ENCODE results near the gene GAPVD1. TPM values are rescaled to one million over a fixed set of nuclear protein-coding genes. Genes with fewer than 3 reads are reported as not detected.

The GAPVD1 gene
- total and polyA plus RNA-seq, 4 experiments from 2014 or later: 45.6 to 76.4 (median 63.5) TPM

- Histone ChIP-seq H3K4me1 (ENCODE audit: insufficient read depth, low read length) (peaks cover 10% of the 10 kb centered on the region), H3K9me3 (ENCODE audit: control insufficient read depth in 1 of 2, low read length in 2 of 2) (no peaks in the 10 kb centered on the region), H3K4me3 (ENCODE audit: low read length in 2 of 2) (no peak overlapping the region), H3K36me3 (ENCODE audit: insufficient read depth, low read length) (no peaks in the 10 kb centered on the region), H3K27ac (ENCODE audit: low read depth, low read length) (no peak overlapping the region), H3K27me3 (ENCODE audit: insufficient read depth, low read length) (no peaks in the 10 kb centered on the region)
- peaks cover 5 to 7% of the 10 kb centered on the region in 2 donors for H3K27me3 Mint-ChIP-seq
- POLR2A ChIA-PET (ENCODE audit: partially characterized antibody): no interaction called here
- CTCF ChIA-PET (ENCODE audit: partially characterized antibody): interaction anchor here (0.8 to 1.3 kb wide), 2 partner anchors 14 to 17 kb away, joined by 3 to 4 read pairs; no protein-coding TSS in a partner anchor
- no peaks in the 10 kb centered on the region for H3K9me3 Mint-ChIP-seq
- H3K4me3 Mint-ChIP-seq: no peak overlapping the region
- DNase-seq: no peak
- no peaks in the 10 kb centered on the region for H3K36me3 Mint-ChIP-seq
- peaks cover 0 to 11% (median 6%) of the 10 kb centered on the region in 4 donors for H3K4me1 Mint-ChIP-seq
- intact Hi-C loops (cut with micrococcal nuclease): no loop called here
- H3K27ac Mint-ChIP-seq: no peak overlapping the region
These were observed 114.9 kb downstream of the GAPVD1 start for GRCh38 chr9:125376261-125377226.

- Histone ChIP-seq H3K36me3 (ENCODE audit: insufficient read depth, low read length) (no peaks in the 10 kb centered on the region), H3K27me3 (ENCODE audit: insufficient read depth, low read length) (no peaks in the 10 kb centered on the region), H3K4me1 (ENCODE audit: insufficient read depth, low read length) (peaks cover 10% of the 10 kb centered on the region), H3K9me3 (ENCODE audit: control insufficient read depth in 1 of 2, low read length in 2 of 2) (no peaks in the 10 kb centered on the region), H3K27ac (ENCODE audit: low read depth, low read length) (no peak overlapping the region), H3K4me3 (ENCODE audit: low read length in 2 of 2) (no peak overlapping the region)
- CTCF ChIA-PET (ENCODE audit: partially characterized antibody): interaction anchor here (0.6 to 1.4 kb wide), 4 partner anchors 8 to 665 kb away, joined by 3 to 6 read pairs (median 3); no protein-coding TSS in a partner anchor
- POLR2A ChIA-PET (ENCODE audit: partially characterized antibody): no interaction called here
- H3K4me3 Mint-ChIP-seq: no peak overlapping the region
- H3K36me3 Mint-ChIP-seq: no peaks in the 10 kb centered on the region
- H3K27ac Mint-ChIP-seq: peak overlapping the region in 1 of 7 donors; percentile 65
- H3K27me3 Mint-ChIP-seq: peaks cover 5 to 9% of the 10 kb centered on the region in 2 donors
- DNase-seq: no peak
- intact Hi-C loops (cut with micrococcal nuclease): no loop called here
- H3K4me1 Mint-ChIP-seq: peaks cover 0 to 11% (median 6%) of the 10 kb centered on the region in 4 donors
- no peaks in the 10 kb centered on the region for H3K9me3 Mint-ChIP-seq
These were observed 116.1 kb downstream of the GAPVD1 start for GRCh38 chr9:125377584-125378250.

GRCh38 chr9:125378778-125379177, 117.2 kb downstream of the GAPVD1 start:
- ChIA-PET POLR2A (ENCODE audit: partially characterized antibody) (no interaction called here), CTCF (ENCODE audit: partially characterized antibody) (interaction anchor here (0.6 to 1.4 kb wide), 3 partner anchors 10 to 666 kb away, joined by 3 to 6 read pairs (median 3); no protein-coding TSS in a partner anchor)
- DNase-seq: no peak
- Mint-ChIP-seq H3K27me3 (peaks cover 5 to 9% of the 10 kb centered on the region in 2 donors), H3K9me3 (no peaks in the 10 kb centered on the region), H3K36me3 (no peaks in the 10 kb centered on the region), H3K4me1 (peaks cover 0 to 11% (median 6%) of the 10 kb centered on the region in 4 donors), H3K27ac (no peak overlapping the region), H3K4me3 (no peak overlapping the region)
- Histone ChIP-seq H3K36me3 (ENCODE audit: insufficient read depth, low read length) (no peaks in the 10 kb centered on the region), H3K4me1 (ENCODE audit: insufficient read depth, low read length) (peaks cover 10% of the 10 kb centered on the region), H3K27me3 (ENCODE audit: insufficient read depth, low read length) (no peaks in the 10 kb centered on the region), H3K4me3 (ENCODE audit: low read length in 2 of 2) (no peak overlapping the region), H3K27ac (ENCODE audit: low read depth, low read length) (no peak overlapping the region), H3K9me3 (ENCODE audit: control insufficient read depth in 1 of 2, low read length in 2 of 2) (no peaks in the 10 kb centered on the region)
- intact Hi-C loops (cut with micrococcal nuclease): no loop called here

- Histone ChIP-seq H3K27me3 (ENCODE audit: insufficient read depth, low read length) (no peaks in the 10 kb centered on the region), H3K36me3 (ENCODE audit: insufficient read depth, low read length) (no peaks in the 10 kb centered on the region), H3K27ac (ENCODE audit: low read depth, low read length) (no peak overlapping the region), H3K4me1 (ENCODE audit: insufficient read depth, low read length) (peaks cover 9% of the 10 kb centered on the region), H3K4me3 (ENCODE audit: low read length in 2 of 2) (no peak overlapping the region), H3K9me3 (ENCODE audit: control insufficient read depth in 1 of 2, low read length in 2 of 2) (no peaks in the 10 kb centered on the region)
- peaks cover 0 to 10% (median 6%) of the 10 kb centered on the region in 4 donors for H3K4me1 Mint-ChIP-seq
- intact Hi-C loops (cut with micrococcal nuclease): no loop called here
- no peak overlapping the region for H3K4me3 Mint-ChIP-seq
- ChIA-PET POLR2A (ENCODE audit: partially characterized antibody) (no interaction called here), CTCF (ENCODE audit: partially characterized antibody) (no interaction called here)
- peaks cover 5 to 9% of the 10 kb centered on the region in 2 donors for H3K27me3 Mint-ChIP-seq
- no peaks in the 10 kb centered on the region for H3K36me3 Mint-ChIP-seq
- H3K9me3 Mint-ChIP-seq: no peaks in the 10 kb centered on the region
- no peak overlapping the region for H3K27ac Mint-ChIP-seq
- no peak for DNase-seq
These were observed 117.6 kb downstream of the GAPVD1 start for GRCh38 chr9:125379208-125379607.

GRCh38 chr9:125380406-125380805, 118.8 kb downstream of the GAPVD1 start:
- DNase-seq: no peak
- Histone ChIP-seq H3K4me1 (ENCODE audit: insufficient read depth, low read length) (no peaks in the 10 kb centered on the region), H3K9me3 (ENCODE audit: control insufficient read depth in 1 of 2, low read length in 2 of 2) (no peaks in the 10 kb centered on the region), H3K27ac (ENCODE audit: low read depth, low read length) (no peak overlapping the region), H3K4me3 (ENCODE audit: low read length in 2 of 2) (no peak overlapping the region), H3K27me3 (ENCODE audit: insufficient read depth, low read length) (no peaks in the 10 kb centered on the region), H3K36me3 (ENCODE audit: insufficient read depth, low read length) (no peaks in the 10 kb centered on the region)
- no peak overlapping the region for H3K27ac Mint-ChIP-seq
- no peaks in the 10 kb centered on the region for H3K9me3 Mint-ChIP-seq
- no peaks in the 10 kb centered on the region for H3K4me1 Mint-ChIP-seq
- CTCF ChIA-PET (ENCODE audit: partially characterized antibody): interaction anchor here (1.0 kb wide), 1 partner anchor 527 kb away, joined by 3 read pairs; the partner anchor contains the start of gene WDR38
- no peaks in the 10 kb centered on the region for H3K36me3 Mint-ChIP-seq
- intact Hi-C loops (cut with micrococcal nuclease): no loop called here
- no peak overlapping the region for H3K4me3 Mint-ChIP-seq
- POLR2A ChIA-PET (ENCODE audit: partially characterized antibody): no interaction called here
- H3K27me3 Mint-ChIP-seq: peaks cover 5 to 9% of the 10 kb centered on the region in 2 donors

- CTCF ChIA-PET (ENCODE audit: partially characterized antibody): no interaction called here
These were observed 126.4 kb downstream of the GAPVD1 start for GRCh38 chr9:125387861-125388524.

DNA sequence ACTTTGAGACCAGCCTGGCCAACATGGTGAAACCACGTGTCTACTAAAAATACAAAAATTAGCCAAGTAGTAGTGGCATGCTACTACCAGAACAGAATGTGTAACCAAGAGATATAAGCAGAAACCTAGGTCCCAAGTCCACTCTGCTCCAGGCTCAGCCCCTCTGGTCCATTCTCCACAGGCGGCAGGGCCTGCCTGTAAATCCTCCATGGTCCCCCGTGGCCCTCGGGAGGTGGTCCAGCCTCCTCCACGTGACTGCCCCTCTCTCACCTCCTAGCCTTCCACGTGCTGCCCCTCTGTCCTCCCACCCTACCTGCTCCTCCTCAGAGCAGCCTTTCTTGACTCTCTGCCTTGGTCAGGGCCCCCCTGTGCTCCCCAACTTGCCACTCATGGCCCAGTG, 127.4 kb downstream of the GAPVD1 start:
- no peak overlapping the region for H3K4me3 ChIP-seq (ENCODE audit: low read length in 2 of 2)
- DNase-seq: no peak
- Mint-ChIP-seq H3K4me3 (no peak overlapping the region), H3K9me3 (no peaks in the 10 kb centered on the region), H3K4me1 (no peaks in the 10 kb centered on the region), H3K27me3 (peaks cover 0 to 2% of the 10 kb centered on the region in 2 donors), H3K36me3 (no peaks in the 10 kb centered on the region), H3K27ac (no peak overlapping the region)
- no peak overlapping the region for H3K27ac ChIP-seq (ENCODE audit: low read depth, low read length)
- CTCF ChIA-PET (ENCODE audit: partially characterized antibody): no interaction called here
- no peaks in the 10 kb centered on the region for H3K27me3 ChIP-seq (ENCODE audit: insufficient read depth, low read length)
- H3K9me3 ChIP-seq (ENCODE audit: control insufficient read depth in 1 of 2, low read length in 2 of 2): no peaks in the 10 kb centered on the region
- H3K4me1 ChIP-seq (ENCODE audit: insufficient read depth, low read length): no peaks in the 10 kb centered on the region
- intact Hi-C loops (cut with micrococcal nuclease): no loop called here
- no peaks in the 10 kb centered on the region for H3K36me3 ChIP-seq (ENCODE audit: insufficient read depth, low read length)
- POLR2A ChIA-PET (ENCODE audit: partially characterized antibody): no interaction called here

More at GRCh38 chr9:125387861-125388524, 126.4 kb downstream of the GAPVD1 start:
- Histone ChIP-seq H3K27ac (ENCODE audit: low read depth, low read length) (no peak overlapping the region), H3K36me3 (ENCODE audit: insufficient read depth, low read length) (no peaks in the 10 kb centered on the region), H3K27me3 (ENCODE audit: insufficient read depth, low read length) (no peaks in the 10 kb centered on the region), H3K4me3 (ENCODE audit: low read length in 2 of 2) (no peak overlapping the region), H3K9me3 (ENCODE audit: control insufficient read depth in 1 of 2, low read length in 2 of 2) (no peaks in the 10 kb centered on the region), H3K4me1 (ENCODE audit: insufficient read depth, low read length) (no peaks in the 10 kb centered on the region)
- Mint-ChIP-seq H3K36me3 (no peaks in the 10 kb centered on the region), H3K9me3 (no peaks in the 10 kb centered on the region), H3K27me3 (peaks cover 0 to 2% of the 10 kb centered on the region in 2 donors), H3K4me3 (no peak overlapping the region), H3K4me1 (no peaks in the 10 kb centered on the region), H3K27ac (peak overlapping the region in 1 of 7 donors; percentile 22)
- no peak for DNase-seq
- intact Hi-C loops (cut with micrococcal nuclease): no loop called here
- POLR2A ChIA-PET (ENCODE audit: partially characterized antibody): no interaction called here
